Fibroblast of gingiva (primary cell): ENCODE results near the gene IRF2BPL.
"Not testable (repeated sequence)": the region's sequence is repeated elsewhere in the genome, so short reads cannot be mapped to it uniquely, and the experiment has no call there.

ENCODE experiments used
- DNase-seq: peaks from one replicate; pipeline ENCODE4 v3.0.0-alpha.2; 2011; ENCODE audit warnings: low read depth

The IRF2BPL gene

DNA sequence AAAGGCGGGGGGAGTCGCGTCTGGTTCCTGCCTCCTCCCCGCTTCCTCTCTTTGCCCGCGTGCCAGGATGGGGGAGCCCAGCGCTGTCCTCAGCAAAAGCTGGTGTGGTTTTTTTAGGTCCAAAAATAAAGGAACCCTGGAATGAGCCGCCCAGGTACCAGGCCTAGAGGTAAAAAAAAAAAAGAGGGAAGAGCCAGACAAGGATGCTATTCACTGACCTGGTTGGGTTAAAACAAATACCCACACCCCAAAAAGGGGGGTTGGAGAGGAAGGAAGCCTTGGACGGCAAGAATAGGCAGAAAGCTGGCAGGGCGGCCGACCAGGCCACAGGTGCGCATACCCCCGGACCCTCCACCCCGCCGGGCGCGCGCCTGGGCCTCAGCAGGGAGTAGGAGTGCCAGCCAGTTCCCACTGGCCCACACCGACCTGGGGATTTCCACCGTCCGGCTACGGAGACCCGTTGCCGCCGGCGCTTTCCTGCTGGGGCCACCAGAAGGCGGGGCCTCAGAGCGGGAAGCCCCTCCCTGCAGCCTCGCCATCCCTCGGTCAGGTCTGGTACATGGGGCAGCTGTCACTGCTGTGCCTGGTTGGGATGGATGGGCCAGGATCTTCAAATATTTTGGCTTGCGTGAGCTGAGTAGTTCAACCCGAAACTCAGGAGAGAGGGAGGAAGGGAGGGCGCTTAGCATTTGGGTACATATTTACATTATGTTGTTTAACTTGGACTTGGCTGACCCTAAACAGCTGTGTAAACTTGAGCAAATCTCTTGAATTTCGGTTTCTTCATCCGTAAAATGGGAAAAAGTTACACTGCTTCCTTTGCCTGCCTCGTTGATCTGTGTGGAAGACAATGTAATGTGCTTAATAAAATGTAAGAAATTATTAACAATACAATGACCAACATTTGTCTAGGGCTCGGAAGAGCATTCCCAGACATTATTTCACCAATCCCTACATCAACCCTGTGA, 5.4 kb upstream of the IRF2BPL start:
- DNase-seq, result peak; percentile 96

DNA sequence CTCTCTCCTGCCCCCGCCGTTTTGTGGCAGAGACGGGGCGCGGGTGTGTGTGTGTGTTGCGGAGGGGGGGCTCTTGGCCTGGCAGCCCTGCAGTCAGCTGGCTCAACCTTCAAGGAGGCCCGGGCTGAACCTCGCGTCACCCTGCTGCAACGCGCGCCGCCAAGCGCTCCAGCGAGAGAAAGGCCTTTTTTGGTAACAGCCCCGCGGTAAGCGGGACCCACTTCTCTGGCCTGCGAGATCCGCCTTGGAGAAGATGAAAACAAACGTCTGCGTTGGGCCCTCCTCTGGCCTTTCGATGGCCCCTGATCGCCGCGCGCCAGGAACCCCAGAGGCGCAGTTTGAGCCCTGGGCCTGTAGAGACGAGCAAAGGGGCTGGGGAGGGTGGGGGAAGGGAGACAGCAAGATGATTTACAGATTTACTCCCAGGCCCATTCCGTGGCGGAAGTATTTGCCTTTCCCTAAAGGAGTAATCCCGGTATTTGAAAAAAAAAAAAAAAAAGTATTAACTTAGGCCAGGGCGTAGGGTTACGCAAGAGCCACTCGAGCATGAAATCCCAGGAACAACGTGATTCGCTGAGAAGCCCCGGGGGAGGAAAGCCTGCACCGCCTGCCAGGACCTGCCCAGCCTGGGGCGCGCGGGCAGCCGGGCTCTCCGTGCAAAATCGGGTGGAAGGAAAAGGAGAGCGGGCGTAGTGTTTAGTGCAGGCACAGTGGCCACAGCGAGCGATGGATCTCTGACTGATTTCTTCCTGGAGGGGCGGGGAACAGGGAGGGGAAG, 4.5 kb upstream of the IRF2BPL start:
- DNase-seq, result peak; percentile 100

DNA sequence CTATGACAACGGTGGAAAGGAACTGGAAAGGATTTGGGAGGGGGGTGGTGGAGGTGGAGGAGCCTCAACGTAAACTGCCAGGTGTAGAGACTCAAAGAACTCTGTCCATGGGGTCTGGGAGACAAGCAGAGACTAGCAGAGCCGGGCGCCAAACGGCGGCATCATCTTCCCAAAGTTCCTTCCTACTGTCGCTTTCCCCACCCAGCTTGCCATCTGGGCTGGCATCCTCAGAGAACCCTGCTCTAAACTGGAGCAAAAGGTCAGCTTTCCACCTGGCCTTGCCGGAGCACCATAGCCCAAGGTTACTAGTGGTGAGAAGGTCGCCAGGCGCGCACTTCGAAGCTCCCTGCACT, 4.0 kb upstream of the IRF2BPL start:
- DNase-seq, result no peak

DNA sequence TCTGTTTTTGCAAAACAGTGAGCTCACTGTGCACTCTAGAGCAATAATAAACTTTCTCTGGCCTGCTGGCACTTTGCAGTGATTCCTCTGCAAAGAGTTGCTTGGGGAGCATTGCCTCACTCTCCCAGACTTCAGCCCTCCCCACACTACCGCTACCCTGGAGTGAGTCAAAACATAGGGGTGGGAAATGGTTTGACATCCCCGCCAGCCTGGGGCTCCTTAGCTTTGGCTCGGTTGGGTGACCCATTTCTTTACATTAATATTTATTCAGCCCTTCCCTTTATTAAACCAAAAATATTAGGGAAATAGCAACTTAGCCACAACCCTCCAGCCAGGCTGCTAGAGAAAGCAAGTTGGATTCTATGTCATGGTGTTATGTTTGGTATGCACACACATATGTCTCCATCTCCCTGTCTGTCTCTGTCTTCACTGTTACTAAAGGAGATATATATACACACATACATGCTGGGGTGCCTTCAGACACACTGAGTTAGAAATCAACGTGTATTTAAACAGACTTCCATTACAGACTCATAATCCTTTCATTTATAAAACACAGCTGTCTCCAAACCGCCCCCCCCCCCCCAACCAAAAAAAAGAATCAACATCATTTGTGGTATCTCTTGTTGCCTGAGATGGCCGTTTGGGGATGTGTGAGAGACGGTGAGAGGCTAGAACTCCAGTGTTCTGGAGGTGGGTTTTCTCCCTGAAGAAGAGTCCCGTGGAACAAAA, 3.4 kb upstream of the IRF2BPL start:
- peak; percentile 81 for DNase-seq

DNA sequence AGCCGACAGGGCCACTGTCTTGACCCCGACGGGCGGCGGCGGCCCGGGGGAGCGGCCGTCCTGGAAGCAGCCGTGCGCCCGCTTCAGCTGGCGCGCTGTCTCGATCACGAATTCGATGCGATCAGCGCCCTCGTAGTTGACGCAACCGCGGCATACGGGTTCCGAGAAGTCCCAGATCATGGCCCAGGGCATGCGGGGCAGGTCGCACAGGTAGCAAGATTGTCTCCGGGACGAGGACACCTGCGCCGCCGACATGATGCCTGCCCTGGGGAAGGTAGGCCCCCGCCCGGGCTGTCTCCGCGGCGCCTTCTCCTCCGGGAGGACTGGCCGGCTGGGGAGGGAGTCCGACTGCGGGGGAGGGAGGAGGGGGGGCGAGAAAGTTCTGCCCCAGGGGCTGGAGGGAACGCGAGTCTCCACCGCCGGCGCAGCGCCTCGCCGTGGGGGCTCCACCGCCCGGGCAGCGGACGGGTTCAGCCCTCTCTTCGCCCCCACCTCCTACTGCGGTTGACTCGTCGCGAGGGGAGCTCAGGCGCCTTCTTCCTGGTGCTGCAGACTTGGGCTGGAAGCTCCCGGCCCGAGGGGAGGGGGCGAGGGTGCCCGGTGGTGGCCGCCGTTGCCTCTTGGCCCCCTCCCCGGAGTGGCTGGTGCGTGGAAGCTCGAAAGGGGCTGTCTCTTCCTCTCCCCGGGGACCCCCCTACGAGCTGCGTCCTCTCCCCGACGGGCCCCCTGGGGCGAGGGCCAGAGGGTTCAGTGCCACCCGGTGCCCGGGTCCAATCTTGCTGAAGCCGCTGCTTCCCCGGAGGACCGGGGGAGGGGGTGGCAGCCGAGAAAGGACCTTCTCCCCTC, 747 bp downstream of the IRF2BPL start:
- DNase-seq, result peak; percentile 80

DNA sequence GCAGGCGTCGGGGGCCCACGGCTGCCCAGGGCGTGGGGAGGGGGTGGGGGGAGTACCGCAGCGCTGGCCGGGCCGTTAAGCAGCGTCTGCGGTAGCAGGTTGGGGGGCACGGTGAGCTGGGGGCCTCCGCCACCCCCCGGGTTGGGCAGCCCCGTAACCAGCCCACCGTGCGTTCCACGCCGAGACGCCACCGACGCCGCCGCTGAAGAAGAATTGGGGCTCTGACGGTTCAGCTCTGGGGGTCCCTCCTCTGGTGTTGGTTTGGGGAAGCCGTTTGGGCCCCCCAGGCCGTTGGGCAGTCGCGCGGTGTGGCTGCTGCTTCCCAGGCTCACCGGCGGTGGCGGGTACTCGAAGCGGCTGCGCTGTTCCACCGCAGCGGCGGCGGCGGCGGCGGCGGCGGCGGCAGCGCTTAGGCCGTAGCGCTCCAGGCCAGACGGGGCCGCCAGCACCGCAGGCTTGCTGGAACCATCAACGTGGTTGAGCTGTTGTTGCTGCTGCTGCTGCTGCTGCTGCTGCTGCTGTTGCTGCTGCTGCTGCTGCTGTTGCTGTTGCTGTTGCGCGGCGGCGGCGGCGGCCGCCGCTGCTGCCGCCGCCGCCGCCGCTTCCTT, 1.5 kb downstream of the IRF2BPL start:
- DNase-seq, result peak; percentile 56

DNA sequence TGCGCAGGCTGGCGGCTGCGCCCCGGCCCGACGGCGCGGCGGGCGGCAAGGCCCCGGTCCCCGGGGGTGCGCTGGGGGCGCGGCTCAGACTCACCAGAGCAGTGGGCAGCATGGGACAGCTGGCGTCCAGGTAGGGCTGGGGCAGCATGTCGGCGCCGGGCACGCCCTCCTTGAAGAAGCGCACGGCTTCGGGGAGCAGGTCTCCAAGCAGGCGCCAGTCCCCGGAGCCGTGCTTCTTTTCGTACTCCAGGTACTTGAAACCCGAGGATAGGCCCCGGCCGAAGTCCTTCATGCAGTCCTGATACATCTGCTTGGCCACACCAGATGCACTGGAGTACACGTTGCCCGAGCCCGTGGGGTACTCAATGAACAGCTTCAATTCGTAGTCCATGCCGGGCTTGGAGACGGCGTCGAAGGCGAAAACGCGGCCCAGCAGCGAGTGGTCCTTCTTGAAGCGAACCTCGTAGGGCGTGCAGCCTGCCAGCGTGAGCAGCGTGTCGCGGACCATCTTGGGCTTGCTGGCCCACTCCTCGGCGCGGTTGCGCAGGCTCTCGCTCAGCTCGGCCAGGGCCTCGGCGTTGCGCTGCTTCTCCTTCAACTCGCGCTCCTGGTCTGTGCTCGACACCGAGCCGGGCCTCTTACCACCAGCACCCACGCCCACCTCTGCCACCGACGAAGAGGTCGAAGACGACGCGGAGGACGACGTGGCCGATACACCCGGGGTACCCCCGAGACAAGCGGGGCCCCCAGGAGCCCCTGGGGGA, 2.2 kb downstream of the IRF2BPL start:
- DNase-seq, result no peak

DNA sequence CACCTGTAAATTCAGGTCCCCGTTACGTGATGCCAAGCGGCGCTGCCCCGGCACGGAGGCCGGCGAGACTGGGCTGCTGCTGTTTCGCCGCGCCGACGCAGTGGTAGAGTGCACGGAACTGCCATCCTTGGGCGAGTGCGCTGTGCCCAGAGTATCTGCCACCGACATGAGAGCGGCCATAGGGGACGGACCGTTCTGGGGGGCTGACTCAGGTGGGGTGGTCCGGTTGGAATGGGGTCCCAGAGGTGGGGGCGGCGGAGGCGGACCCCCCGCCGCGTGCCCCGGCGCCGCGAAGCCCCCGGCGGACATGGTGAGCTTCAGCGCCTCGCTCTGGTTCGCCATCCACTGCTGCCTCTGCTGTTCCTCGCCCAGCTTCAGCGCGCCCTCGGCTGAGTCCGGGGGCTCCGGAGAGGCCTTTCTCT, 2.8 kb downstream of the IRF2BPL start:
- DNase-seq, result no peak

DNA sequence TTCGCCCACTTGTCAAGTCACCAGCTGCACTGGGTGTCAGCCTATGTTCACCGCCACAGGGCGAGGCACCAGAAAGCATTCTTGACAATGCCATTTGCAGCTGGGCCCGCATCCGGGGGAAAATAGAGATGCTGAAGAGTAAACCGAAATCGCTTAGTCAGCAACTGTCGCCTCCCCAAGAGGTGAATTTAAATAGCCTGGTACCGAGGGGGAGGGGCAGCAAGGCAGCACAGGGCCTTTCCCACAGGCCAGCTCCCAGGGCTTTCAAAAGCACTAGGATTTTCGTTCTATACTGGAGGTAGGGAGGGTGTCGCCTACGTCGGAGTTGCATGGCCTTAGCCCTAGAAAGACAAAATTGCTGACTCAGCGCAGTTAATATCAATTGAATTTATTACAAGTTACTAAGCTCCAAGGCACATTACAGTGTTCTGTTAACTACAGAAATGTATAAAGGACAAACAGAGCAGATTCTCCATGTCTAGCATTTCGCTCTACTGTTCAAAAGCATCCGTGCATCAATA, 4.3 kb downstream of the IRF2BPL start:
- peak; percentile 46 for DNase-seq

DNA sequence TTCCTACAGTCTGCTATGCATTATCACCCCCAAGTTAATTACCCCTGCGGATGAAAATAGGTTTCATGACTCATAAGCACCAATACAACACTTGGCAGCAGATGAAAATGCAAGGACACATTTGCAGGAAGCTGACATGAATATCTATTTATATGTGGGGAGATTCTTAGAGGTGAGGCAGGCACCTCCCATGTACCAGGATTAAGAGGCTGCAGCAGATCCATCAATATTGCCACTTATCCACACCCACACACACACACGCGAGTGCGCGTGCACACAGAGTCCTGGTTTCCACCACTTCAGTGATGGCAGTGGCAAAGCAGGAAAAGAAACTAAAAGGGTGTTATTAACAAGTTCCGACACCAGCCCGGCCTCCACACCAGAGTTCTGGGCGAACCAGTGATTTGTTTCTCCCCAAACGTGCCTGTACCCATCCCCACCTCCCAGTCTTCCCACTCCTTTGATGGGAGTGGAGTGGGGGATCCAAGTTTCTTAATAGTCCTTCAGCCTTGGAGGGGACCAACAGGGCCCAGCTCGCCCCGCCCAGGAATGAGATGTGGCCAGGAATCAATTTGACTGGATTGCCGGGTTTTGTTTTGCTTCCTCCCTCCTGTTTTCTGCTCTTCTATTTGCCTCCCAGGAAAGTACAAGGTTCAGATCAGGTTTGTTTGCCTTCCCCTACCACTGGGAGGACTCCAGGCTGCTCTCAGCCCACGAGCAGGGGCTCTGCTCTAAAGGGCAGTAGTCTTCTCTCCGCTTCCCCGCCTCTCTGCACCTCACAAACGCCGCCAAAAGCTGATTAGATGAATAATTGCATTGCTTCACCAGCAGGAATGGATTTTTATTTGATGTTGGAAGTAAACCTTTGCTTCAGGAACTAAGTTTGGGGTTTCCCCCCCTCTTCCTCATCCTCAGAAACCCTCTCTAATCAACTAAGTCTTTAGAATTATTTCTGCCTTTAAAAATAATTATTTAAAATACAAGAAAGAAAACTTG, 5.2 kb downstream of the IRF2BPL start:
- DNase-seq, result peak; percentile 54

DNA sequence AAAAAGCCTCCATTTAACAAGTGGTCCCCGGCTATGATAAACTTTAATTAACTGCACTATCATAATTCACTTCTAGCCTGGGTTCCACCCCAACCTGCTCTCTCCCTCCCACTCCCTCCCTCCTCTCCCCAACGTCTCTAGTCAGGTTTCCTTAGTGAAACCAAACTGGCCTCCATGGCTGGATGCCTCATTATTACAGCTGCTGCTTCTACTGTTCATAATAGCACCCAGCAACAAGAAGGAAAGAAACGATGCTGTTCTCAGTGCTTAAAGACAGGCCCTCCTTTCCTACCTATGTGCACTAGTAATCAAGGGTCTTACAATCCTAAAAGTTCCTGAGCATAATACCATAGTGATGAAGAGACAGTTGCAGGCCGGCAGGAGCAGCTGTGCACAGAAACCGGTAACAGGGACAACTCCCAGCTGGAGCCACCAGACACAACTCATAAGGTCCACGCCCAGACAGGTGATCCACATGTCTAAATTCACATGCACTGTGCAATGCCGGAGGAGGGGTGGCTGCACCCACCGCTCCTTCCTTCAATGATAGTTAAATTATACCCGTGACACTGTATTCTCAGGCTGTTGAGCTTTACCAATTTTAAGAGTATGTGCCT, 6.2 kb downstream of the IRF2BPL start:
- no peak for DNase-seq

DNA sequence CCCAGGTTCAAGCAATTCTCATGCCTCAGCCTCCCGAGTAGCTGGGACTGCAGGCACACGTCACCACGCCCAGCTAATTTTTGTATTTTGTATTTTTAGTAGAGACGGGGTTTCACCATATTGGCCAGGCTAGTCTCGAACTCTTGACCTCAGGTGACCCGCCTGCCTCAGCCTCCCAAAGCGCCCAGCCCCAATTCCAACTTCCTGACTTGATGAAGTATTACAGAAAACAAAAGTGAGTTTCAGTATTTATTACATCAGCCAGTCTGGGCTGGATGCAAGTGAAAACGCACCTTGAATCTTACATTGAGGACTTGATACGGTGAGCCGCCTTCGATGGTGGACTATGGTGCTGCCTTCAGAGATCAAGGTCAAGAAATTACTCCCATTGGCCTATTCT, 7.1 kb downstream of the IRF2BPL start:
- DNase-seq, result not testable (repeated sequence)

DNA sequence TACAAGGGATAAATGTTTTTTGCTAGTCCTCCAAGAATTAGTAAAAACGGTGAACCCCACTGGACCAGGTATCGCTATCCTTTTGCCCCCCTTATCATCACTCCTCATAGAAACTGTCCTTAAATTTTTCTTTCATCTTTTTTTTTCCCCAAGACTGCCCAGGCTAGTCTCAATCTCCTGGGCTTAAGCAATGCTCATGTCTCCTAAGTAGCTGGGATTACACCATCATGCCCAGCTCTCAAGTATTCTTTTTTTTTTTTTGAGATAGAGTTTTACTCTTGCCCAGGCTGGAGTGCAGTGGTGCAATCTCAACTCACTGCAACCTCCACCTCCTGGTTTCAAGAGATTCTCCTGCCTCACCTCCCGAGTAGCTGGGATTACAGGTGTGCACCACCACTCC, 9.7 kb downstream of the IRF2BPL start:
- peak; percentile 68 for DNase-seq

DNA sequence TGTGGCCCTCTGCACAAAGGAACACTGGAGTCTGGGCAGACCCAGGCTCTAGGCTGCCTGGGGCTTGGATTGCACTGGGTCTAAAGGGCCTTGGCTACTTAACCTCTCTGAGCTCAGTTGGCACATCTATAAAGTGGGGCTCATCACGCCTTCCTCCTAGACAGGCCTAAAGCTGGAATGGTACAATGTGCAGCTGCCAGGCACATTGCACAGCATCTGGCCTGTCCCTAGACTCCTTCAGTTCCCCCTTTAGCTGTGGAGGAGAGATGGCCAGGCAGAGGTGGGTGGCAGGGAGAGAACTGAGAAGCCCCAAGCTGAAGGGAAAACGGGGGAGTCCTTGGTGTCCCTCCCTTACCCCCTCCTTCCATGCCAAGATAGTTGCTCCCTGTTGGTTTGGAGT, 10.8 kb downstream of the IRF2BPL start:
- DNase-seq, result no peak

DNA sequence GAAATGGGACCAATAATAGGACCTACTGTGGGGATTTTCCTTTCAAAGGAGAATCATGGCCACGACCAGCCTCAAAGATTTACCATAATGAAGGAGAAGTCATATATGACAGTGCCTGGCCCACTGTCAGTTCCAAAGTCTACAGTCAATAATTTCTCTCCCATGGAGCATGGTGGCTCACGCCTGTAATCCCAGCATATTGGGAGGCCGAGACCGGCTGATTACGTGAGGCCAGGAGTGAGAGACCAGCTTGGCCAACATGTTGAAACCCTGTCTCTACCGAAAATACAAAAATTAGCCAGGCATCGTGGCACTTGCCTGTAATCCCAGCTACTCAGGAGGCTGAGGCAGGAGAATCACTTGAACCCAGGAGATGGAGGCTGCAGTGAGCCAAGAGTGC, 13.8 kb downstream of the IRF2BPL start:
- DNase-seq, result no peak

DNA sequence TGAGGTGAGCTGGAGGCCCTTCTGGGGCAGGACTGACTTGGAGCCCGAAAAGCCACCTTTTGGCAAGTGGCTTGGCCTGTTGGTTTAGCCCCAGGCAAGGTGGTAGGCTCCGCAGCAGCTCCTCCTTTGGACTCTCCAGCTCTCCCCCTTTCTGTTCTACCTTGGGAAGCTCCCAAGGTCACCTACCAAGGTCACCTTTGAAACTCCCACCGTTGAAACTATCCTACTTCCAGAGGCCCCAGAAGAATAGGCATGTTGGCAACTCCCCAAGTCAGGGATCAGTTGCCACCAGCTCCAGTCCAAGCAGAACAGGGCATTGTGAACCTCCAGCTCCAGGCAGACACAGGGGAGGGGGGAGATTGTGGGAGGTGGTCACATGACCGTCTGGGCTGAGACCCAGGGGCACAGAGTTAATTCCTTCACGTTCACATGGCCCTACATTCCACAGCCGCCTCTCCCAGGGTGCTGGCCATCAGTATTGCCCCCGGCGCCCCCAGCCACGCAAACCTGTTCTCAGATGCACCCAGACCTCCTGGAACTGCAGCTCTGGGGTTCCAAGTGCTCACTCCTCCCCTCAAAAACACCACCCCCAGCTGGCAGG, 14.4 kb downstream of the IRF2BPL start:
- no peak for DNase-seq

DNA sequence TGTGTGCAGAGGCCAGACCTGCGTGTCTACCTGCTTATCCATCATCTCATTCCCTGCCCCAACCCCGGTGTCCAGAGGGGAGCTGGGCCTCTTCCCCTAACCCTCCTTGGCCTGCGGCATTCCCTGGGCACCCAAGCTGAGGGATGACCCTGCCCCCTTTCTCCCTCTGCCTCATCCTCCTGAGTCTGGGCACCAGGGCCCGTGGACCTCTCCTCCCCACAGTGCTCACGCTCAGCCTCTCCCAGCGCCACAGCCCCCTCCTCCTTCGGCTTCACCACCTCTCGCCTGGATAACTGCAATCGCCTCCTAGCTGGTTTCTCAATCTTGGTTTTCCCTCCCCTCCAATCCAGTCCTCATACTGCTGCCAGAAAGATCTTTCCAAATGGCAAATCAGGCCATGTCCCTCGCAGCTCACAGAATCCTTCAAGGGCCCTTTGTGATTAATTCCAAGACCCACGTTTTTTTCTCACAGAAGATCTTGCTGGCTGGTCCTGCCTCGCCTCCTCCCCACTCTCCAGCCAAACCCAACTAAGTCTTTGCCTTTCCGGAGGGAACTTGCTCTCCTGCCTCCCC, 16.2 kb downstream of the IRF2BPL start:
- peak; percentile 35 for DNase-seq

DNA sequence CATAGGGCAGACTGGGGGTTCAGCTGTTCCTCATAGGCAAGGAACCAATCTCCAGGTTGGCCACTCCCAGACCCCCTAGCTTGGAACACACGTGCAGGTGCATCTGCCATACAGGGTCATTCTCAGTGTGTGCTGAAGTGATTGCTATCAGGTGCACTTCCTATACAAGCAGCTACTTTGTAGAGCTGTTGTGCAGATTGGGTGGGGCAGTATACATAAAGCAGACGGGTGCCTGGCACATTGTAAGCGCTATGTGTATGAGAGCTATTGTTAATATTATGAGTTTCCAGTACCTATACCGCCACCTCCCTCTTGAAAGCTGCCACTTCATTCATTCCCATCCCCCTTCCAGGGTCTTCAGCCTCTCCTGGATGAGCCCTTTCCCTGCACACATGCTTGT, 17.3 kb downstream of the IRF2BPL start:
- DNase-seq, result no peak
